Non-pigmented ciliary epithelial cell (primary cell): Measurements from ENCODE around the gene ADIPOR2.

ENCODE experiments used
- DNase-seq: peaks from one replicate; pipeline ENCODE4 v3.0.0-alpha.2; 2010; ENCODE audit warnings: low read depth

Gene ADIPOR2

GRCh38 chr12:1777798-1778197 is 86.9 kb downstream of the ADIPOR2 start:
- DNase-seq: no peak

- DNase-seq: no peak
These were observed 88.0 kb downstream of the ADIPOR2 start for GRCh38 chr12:1778911-1779310.

GRCh38 chr12:1779783-1780182 is 88.9 kb downstream of the ADIPOR2 start:
- no peak for DNase-seq

- DNase-seq: no peak
These were observed 90.9 kb downstream of the ADIPOR2 start for GRCh38 chr12:1781772-1782171.

GRCh38 chr12:1782215-1782614 is 91.3 kb downstream of the ADIPOR2 start:
- DNase-seq: no peak

- no peak for DNase-seq
These were observed 96.8 kb downstream of the ADIPOR2 start for GRCh38 chr12:1787714-1788113.

- no peak for DNase-seq
These were observed 99.6 kb downstream of the ADIPOR2 start for GRCh38 chr12:1790444-1790843.

GRCh38 chr12:1791104-1791841 is 100.4 kb downstream of the ADIPOR2 start:
- DNase-seq: no peak

- DNase-seq: no peak
These were observed 101.5 kb downstream of the ADIPOR2 start for GRCh38 chr12:1792406-1792805.

GRCh38 chr12:1793426-1794210 is 102.7 kb downstream of the ADIPOR2 start:
- no peak for DNase-seq

- no peak for DNase-seq
These were observed 103.7 kb downstream of the ADIPOR2 start for GRCh38 chr12:1794440-1795090.

- no peak for DNase-seq
These were observed 104.4 kb downstream of the ADIPOR2 start for GRCh38 chr12:1795221-1795784.

GRCh38 chr12:1795785-1796514 is 105.1 kb downstream of the ADIPOR2 start:
- no peak for DNase-seq

GRCh38 chr12:1796515-1797010 is 105.7 kb downstream of the ADIPOR2 start:
- no peak for DNase-seq

- no peak for DNase-seq
These were observed 106.4 kb downstream of the ADIPOR2 start for GRCh38 chr12:1797011-1797901.

- no peak for DNase-seq
These were observed 107.2 kb downstream of the ADIPOR2 start for GRCh38 chr12:1797991-1798640.

GRCh38 chr12:1798641-1799020 is 107.8 kb downstream of the ADIPOR2 start:
- no peak for DNase-seq

- DNase-seq: no peak
These were observed 108.4 kb downstream of the ADIPOR2 start for GRCh38 chr12:1799051-1799881.

GRCh38 chr12:1799882-1800400 is 109.1 kb downstream of the ADIPOR2 start:
- DNase-seq: no peak
